Measurements from ENCODE around the gene HAPSTR1.

Gene HAPSTR1

GRCh38 chr16:9054460-9054859, 37.0 kb upstream of the HAPSTR1 start:
- H3K79me2 ChIP-seq (ENCODE audit: insufficient read depth, low read length), result no peaks in the 10 kb centered on the region
- H3K27me3 ChIP-seq (ENCODE audit: insufficient read depth, low read length, poor library complexity), result no peaks in the 10 kb centered on the region
- no peak for TF ChIP-seq EZH2 (IDR thresholded peaks at IDR 0.05; ENCODE audit: borderline replicate concordance, low read depth, low read length, severe bottlenecking)
- no peak for TF ChIP-seq CTCF (IDR thresholded peaks at IDR 0.05; ENCODE audit: borderline replicate concordance, extremely low read depth, low read length, poor library complexity, severe bottlenecking)
- H3K9ac ChIP-seq (ENCODE audit: low read depth, low read length), result no peak overlapping the region
- no peak overlapping the region for H2AFZ ChIP-seq (ENCODE audit: low read depth, low read length)
- ATAC-seq (ENCODE audit: insufficient read depth, low read depth) (no peak), DNase-seq (no peak)
- H3K4me3 ChIP-seq (ENCODE audit: low read depth in 1 of 2, low read length in 2 of 2), result no peak overlapping the region
- no peaks in the 10 kb centered on the region for H3K36me3 ChIP-seq (ENCODE audit: insufficient read depth, low read length)
- no peaks in the 10 kb centered on the region for H4K20me1 ChIP-seq (ENCODE audit: insufficient read depth, low read length)
- H3K4me2 ChIP-seq (ENCODE audit: insufficient read depth, low read length), result no peak overlapping the region
- H3K4me1 ChIP-seq (ENCODE audit: insufficient read depth, low read length), result no peaks in the 10 kb centered on the region
- no peak overlapping the region for H3K27ac ChIP-seq (ENCODE audit: low read length)
- no peaks in the 10 kb centered on the region for H3K9me3 ChIP-seq (ENCODE audit: insufficient read depth, low read length, severe bottlenecking)

GRCh38 chr16:9055115-9055514, 36.3 kb upstream of the HAPSTR1 start:
- H3K9me3 ChIP-seq (ENCODE audit: insufficient read depth, low read length, severe bottlenecking), result no peaks in the 10 kb centered on the region
- H3K4me2 ChIP-seq (ENCODE audit: insufficient read depth, low read length), result no peak overlapping the region
- no peak for ATAC-seq (ENCODE audit: insufficient read depth, low read depth)
- no peaks in the 10 kb centered on the region for H3K27me3 ChIP-seq (ENCODE audit: insufficient read depth, low read length, poor library complexity)
- no peak overlapping the region for H3K4me3 ChIP-seq (ENCODE audit: low read depth in 1 of 2, low read length in 2 of 2)
- TF ChIP-seq EZH2 (IDR thresholded peaks at IDR 0.05; ENCODE audit: borderline replicate concordance, low read depth, low read length, severe bottlenecking) (no peak), CTCF (IDR thresholded peaks at IDR 0.05; ENCODE audit: borderline replicate concordance, extremely low read depth, low read length, poor library complexity, severe bottlenecking) (no peak)
- no peaks in the 10 kb centered on the region for H3K79me2 ChIP-seq (ENCODE audit: insufficient read depth, low read length)
- no peaks in the 10 kb centered on the region for H4K20me1 ChIP-seq (ENCODE audit: insufficient read depth, low read length)
- no peak overlapping the region for H3K9ac ChIP-seq (ENCODE audit: low read depth, low read length)
- no peaks in the 10 kb centered on the region for H3K4me1 ChIP-seq (ENCODE audit: insufficient read depth, low read length)
- DNase-seq, result no peak
- H3K27ac ChIP-seq (ENCODE audit: low read length), result no peak overlapping the region
- H3K36me3 ChIP-seq (ENCODE audit: insufficient read depth, low read length), result no peaks in the 10 kb centered on the region
- no peak overlapping the region for H2AFZ ChIP-seq (ENCODE audit: low read depth, low read length)

GRCh38 chr16:9055661-9056060, 35.8 kb upstream of the HAPSTR1 start:
- H3K4me2 ChIP-seq (ENCODE audit: insufficient read depth, low read length), result no peak overlapping the region
- H3K27me3 ChIP-seq (ENCODE audit: insufficient read depth, low read length, poor library complexity), result no peaks in the 10 kb centered on the region
- no peak overlapping the region for H3K4me3 ChIP-seq (ENCODE audit: low read depth in 1 of 2, low read length in 2 of 2)
- ATAC-seq (ENCODE audit: insufficient read depth, low read depth) (no peak), DNase-seq (no peak)
- TF ChIP-seq CTCF (IDR thresholded peaks at IDR 0.05; ENCODE audit: borderline replicate concordance, extremely low read depth, low read length, poor library complexity, severe bottlenecking), result no peak
- TF ChIP-seq EZH2 (IDR thresholded peaks at IDR 0.05; ENCODE audit: borderline replicate concordance, low read depth, low read length, severe bottlenecking), result no peak
- H2AFZ ChIP-seq (ENCODE audit: low read depth, low read length), result no peak overlapping the region
- no peaks in the 10 kb centered on the region for H3K4me1 ChIP-seq (ENCODE audit: insufficient read depth, low read length)
- H3K36me3 ChIP-seq (ENCODE audit: insufficient read depth, low read length), result no peaks in the 10 kb centered on the region
- no peaks in the 10 kb centered on the region for H3K9me3 ChIP-seq (ENCODE audit: insufficient read depth, low read length, severe bottlenecking)
- H3K27ac ChIP-seq (ENCODE audit: low read length), result no peak overlapping the region
- no peak overlapping the region for H3K9ac ChIP-seq (ENCODE audit: low read depth, low read length)
- H3K79me2 ChIP-seq (ENCODE audit: insufficient read depth, low read length), result no peaks in the 10 kb centered on the region
- H4K20me1 ChIP-seq (ENCODE audit: insufficient read depth, low read length), result no peaks in the 10 kb centered on the region

- DNase-seq (no peak), ATAC-seq (ENCODE audit: insufficient read depth, low read depth) (no peak)
- TF ChIP-seq EZH2 (IDR thresholded peaks at IDR 0.05; ENCODE audit: borderline replicate concordance, low read depth, low read length, severe bottlenecking) (no peak), CTCF (IDR thresholded peaks at IDR 0.05; ENCODE audit: borderline replicate concordance, extremely low read depth, low read length, poor library complexity, severe bottlenecking) (no peak)
- H3K4me2 ChIP-seq (ENCODE audit: insufficient read depth, low read length), result no peak overlapping the region
- H3K36me3 ChIP-seq (ENCODE audit: insufficient read depth, low read length), result no peaks in the 10 kb centered on the region
- H3K9me3 ChIP-seq (ENCODE audit: insufficient read depth, low read length, severe bottlenecking), result no peaks in the 10 kb centered on the region
- H3K4me3 ChIP-seq (ENCODE audit: low read depth in 1 of 2, low read length in 2 of 2), result no peak overlapping the region
- H2AFZ ChIP-seq (ENCODE audit: low read depth, low read length), result no peak overlapping the region
- no peaks in the 10 kb centered on the region for H3K79me2 ChIP-seq (ENCODE audit: insufficient read depth, low read length)
- no peaks in the 10 kb centered on the region for H3K27me3 ChIP-seq (ENCODE audit: insufficient read depth, low read length, poor library complexity)
- H3K4me1 ChIP-seq (ENCODE audit: insufficient read depth, low read length), result no peaks in the 10 kb centered on the region
- no peak overlapping the region for H3K9ac ChIP-seq (ENCODE audit: low read depth, low read length)
- H4K20me1 ChIP-seq (ENCODE audit: insufficient read depth, low read length), result no peaks in the 10 kb centered on the region
- H3K27ac ChIP-seq (ENCODE audit: low read length), result no peak overlapping the region
Measured at GRCh38 chr16:9056061-9056460, 35.4 kb upstream of the HAPSTR1 start.
